ENCODE results near the gene NUDT9.
"Not testable (repeated sequence)": the region's sequence is repeated elsewhere in the genome, so short reads cannot be mapped to it uniquely, and the experiment has no call there.

Gene NUDT9

DNA sequence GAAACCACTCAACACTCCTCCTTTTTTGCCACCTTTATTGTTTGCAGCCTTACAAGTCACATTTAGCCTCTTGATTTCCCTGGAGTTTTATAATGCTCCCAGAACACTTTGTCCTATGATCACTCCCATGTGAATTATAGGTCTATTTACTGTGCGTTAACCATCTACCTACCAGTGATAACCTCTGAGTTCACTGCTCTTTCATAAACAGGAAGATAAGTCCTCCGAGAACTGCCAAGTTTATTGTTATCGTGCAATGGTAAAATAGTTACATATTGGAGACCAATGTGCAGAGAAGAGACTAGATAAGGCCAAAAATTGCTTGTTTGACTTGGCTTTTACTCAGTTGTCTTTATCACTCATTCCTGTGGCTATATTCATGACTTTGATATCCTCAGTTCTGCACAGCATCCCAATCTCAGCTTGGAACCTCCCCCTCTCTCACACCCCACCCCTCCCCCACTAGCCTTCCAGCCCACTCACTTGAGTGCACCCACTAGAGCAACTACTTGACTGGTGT is 12.9 kb upstream of the NUDT9 start:
- no peak for DNase-seq

DNA sequence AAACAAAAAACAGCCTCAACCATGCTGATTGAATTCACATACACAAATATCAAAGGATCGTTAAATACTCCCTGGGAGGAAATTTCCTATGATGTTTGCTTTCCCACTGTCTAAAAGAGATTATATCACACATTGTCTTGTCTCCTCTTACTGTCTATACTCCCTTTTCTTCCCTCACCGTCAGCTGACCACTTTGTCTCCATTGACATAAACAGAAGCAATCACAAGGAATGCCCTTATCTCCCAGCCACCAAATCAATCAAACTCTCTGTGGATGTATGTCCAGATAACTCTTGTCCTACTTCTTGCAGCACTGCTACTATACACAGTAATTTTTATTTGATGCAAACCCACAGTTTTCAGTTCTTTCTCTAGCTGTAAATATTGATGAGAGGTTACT is 12.2 kb upstream of the NUDT9 start:
- DNase-seq, result no peak

DNA sequence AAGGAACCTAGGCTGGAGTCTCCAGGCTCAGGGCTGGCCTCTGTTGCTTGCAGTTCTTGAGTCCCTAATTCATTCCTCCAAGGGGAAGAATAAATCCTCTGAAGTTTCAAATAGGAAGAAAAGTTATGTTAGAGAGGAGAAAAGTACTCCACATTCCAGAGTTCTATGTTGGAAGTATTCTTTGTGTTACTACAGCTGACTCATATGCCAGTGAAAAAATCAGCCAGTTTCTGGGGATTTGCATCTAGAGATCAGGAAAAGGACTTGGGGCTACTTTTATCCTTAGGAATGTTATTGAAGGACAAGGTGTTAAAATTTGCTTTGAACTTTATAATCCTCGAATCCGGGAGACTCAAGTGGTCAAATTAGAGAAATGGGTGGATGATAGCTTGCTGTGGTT is 11.7 kb upstream of the NUDT9 start:
- DNase-seq, result no peak

DNA sequence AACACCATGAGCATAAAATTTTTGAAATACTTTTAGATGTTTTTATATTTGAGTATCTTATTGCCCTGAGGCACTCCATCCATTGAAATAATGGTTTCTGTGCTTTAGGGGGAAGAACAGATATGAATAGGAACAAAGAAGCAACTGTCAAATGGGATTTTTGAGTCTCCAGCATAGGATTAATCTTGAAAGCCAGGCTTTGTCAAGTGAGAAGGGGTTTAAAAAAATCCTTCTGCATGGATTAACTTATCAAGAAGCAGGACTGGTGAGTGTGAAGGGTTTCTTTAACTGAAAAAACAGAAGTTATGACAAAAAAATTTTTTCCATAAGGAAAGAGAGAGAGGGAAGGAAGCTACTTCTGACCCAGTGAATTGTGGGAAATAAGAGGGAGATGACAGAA is 7.6 kb upstream of the NUDT9 start:
- no peak for DNase-seq

DNA sequence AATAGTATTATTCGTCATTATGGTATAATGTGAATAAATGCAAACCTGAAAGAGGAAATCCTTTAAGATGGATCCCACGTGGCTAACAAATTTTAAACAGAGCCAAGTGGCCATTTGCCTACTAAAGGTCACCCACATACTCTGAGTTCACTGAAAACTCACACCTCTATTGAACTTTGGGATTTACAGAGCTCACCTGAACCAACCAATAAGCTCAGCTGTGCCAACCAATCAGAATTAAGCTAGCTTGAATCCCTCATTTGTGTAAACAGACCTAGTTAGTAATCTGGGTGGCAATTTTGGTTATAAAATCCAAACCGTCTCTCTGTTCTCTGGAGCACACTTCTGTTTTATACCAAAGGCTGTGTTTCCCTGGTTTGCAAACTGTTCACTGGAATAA is 5.4 kb upstream of the NUDT9 start:
- no peak for DNase-seq

DNA sequence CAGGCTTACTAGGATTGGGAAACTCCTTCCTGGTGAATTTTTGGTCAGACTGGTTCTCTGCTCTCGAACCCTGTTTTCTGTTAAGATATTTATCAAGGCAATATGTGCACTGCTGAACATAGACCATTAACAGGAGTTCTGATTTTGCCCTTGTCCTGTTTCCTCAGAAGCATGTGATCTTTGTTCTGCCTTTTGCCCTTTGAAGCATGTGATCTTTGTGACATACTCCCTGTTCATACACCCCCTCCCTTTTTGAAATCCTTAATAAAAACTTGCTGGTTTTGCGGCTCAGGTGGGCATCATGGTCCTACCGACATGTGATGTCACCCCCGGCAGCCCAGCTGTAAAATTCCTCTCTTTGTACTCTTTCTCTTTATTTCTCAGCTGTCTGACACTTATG is 4.0 kb upstream of the NUDT9 start:
- not testable (repeated sequence) for DNase-seq

DNA sequence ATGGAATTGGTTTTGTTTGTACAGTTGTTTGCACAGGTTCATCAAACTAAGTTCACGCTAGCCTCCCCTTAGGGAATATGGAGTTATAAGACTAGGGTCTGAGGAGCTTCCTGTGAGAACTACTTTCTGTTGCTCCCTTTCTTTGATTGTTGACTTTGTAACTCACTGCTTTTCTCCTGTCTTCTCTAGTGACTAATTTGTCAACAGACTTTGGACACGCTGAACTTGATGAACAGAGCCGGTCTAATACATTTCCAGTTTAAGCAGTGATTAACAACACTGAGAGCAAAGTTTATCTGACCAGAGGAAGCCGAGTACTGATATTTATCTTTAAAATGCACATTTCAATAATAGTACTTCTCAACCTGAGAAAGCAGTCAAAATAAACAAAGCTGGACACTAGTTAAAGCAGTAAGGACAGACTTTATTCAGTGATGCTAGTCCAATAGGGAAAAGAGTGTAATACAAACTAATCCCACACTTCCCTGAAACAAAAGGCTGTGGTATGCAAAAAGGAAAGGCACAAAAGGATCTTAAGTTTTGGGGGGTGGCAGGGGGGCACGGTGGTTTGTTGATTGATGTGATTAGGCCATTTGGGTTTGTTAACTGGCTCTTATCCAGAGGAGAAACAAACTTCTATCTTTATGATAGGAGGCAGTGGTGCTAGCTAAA is 2.7 kb upstream of the NUDT9 start:
- no peak for DNase-seq

DNA sequence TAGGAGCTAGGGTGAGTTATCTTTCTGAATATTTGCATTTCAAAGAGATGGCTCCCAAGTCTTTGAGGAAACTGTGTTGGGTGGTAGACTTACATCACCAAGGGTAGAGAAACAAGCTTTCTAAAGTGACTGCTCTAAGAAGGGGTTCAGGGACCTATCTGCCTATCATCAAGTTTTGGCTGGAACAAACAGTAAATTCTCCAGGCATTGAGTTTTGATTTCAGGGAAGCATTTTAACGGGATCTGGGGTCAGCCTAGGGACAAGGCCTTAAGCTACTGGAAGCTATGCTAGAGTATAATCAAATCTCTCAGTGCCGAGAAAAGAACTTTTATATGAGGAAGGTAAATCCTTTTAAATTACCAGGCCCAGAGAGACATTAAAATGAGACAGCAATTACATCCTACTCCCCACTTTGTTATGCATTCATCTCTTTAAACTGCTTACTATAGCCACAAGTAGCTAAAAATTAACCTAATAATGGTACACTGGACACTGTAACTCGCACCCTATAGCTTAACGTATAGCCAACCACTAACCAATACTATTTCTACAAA is 2.0 kb upstream of the NUDT9 start:
- DNase-seq, result no peak

DNA sequence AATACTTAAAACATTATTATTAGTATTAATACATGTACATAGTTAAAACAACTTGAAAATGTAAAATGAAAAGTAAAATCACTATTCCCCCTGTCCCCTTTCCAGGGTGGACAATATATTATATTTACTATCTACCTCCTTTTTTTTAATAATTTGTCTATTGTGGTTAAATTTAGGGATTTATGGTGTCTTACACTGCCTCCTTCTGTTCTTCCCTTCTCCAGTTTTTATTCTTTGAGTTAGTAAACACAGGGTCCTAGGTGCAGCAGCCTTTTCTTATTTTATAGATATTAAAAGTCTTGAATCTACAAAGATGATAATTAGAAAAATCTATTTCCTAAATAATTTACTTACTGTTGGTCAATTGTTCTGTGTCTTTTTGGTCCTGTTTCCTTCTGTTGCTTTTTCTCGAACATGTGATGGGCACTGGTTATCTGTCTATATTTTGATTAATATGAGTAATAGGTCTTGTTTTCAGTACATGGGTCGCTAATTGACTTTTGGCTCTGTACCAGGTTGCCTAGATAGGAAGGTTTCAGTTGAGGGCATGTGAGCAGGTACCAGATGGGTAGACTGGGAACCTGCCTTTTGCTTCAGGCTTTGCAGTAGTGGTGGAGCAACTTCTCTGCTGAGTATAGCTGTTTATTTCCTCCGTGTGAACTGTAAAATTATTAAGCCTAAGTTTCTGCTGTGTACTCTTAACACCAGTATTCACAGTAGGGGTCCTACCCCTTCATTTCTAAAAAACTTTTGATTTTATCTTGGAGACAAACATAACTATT is 1.1 kb downstream of the NUDT9 start:
- no peak for DNase-seq

DNA sequence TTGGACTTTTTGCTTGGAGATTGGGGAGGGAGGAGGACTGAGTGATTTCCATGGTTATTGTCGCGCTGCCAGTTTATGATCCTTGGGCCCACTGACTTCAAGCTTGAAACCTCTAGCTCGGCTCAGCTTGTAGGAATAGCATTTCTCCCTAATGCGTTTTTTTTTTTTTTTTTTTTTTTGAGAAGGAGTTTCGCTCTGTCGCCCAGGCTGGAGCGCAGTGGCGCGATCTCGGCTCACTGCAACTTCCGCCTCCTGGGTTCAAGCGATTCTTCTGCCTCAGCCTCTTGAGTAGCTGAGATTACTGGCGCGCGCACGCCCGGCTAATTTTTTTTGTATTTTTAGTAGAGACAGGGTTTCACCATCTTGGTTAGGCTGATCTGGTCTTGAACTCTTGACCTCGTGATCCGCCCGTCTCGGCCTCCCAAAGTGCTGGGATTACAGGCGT is 1.7 kb downstream of the NUDT9 start:
- DNase-seq, result not testable (repeated sequence)

DNA sequence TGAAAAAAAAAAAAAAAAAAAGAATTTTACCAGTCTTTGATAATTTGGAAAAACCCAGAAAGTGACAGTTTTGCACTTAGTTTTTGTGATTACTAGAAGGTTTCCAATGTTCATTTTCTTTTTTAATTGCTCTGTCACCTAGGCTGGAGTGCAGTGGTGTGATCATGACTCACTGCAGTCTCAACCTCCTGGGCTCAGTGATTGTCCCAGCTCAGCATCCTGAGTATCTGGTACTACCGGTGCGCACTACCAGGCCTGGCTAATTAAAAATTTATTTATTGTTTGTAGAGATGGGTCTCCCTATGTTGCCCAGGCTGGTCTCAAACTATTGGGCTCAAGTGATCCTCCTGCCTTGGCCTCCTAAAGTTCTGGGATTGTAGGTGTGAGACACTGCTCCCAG is 3.3 kb downstream of the NUDT9 start:
- DNase-seq, result no peak

DNA sequence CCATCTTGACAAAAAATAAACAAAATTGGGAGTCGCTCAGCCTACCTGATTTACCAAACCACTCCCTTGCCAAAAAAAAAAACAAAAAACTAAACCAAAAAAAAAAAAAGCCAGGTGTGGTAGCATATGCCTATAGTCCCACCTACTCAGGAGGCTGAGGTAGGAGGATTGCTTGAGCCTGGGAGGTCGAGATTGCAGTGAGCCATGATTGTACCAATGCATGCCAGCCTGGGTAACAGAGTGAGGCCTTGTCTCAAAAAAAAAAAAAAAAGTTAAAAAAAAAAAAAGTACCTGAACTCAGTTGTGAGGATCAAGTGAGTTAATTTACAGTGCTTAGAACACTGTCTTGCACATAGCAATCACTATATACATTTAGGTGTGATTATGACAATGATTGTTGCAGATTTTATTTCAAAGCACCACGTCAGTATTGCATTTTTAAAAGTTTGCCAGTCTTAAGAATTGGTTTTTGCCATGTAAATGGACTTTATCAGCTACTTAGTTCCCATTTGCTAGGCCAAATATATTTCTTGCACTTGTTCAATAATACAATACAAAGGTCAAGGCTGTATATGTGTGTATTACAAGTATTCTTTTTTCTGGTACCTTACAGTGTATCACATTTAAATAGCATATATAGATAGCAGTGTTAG is 4.6 kb downstream of the NUDT9 start:
- DNase-seq, result no peak

DNA sequence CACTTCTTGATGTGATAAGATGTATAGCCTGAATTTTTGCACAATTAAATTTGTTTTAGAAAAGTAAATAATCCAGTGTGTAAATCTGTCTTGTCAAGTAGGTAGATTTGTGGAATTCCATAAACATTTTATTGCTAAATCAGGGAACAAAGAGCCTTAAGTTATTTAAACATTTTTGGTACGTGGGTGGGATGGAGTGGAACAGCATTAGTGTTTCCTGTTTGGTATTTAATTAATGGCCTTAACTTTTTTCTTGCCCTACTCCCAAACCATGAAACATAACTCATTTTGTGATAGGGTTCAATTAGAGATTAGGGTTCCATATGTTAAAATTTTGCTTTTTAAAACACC is 5.1 kb downstream of the NUDT9 start:
- DNase-seq, result no peak

DNA sequence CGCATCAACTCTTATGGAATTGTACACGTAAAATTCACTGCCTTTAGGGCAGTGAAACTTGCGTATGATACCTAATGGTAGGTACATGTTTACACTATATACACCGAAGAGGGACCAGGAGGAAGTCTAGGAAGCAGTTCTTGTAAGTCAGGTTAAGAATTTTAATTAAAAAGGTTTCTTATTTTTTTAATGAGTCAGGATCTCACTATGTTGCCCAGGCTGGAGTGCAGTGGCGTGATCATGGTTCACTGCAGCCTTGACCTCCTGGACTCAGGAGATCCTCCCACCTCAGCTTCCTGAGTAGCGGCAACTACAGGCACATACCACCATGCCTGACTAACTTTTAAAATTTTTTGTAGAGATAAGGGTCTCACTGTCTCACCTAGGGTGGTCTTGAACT is 6.6 kb downstream of the NUDT9 start:
- DNase-seq, result no peak

DNA sequence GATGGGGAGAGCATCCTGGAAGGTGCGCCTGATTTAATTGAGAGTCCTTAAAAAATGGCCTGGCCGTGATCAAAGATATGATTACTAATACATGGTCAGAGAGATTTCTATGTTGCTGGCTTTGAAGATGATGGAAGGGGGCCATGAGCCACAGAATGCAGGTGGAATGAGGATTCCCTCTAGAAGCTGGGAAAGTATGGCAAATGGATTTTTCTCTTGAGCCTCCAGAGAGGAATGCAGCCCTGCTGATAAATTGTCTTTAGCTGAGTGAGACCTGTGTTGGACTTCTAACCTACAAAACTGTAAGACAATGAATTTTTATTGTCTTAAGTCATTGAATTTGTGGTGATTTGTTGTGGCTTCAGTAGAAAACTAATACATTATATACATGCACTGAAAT is 7.7 kb downstream of the NUDT9 start:
- DNase-seq, result no peak

DNA sequence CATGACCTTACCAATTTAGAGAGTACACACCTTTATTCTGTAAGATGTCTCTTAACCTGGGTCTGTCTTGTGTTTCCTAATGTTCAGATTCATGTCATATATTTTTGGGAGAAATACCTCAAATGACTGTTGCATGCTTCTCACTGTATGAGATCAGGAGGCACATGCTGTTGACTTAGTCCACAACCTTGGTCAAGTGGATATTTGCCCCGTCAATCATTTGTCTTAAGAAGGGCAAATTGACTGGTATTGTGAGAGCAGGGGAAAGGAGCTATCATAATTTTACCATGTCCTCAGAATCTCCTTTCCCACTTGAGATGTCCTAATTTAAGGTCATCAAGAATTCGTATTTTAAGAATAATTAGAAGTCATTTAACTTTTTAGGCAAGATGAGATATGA is 11.0 kb downstream of the NUDT9 start:
- no peak for DNase-seq

DNA sequence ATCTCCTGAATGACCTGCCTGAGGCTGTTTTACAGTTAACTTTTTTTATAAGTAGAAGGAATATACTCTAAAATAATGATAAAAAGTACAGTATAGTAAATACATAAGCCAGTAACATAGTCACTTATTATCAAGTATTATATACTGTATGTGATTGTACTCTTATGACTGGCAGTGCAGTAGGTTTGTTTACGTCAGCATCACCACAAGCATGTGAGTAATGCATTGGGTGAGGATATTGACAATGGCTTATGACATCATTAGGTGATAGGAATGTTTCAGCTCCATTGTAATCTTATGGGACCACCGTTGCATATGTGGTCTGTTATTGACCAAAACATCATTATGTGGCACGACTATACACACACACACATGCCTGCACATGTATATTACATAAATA is 20.5 kb downstream of the NUDT9 start:
- DNase-seq, result no peak

DNA sequence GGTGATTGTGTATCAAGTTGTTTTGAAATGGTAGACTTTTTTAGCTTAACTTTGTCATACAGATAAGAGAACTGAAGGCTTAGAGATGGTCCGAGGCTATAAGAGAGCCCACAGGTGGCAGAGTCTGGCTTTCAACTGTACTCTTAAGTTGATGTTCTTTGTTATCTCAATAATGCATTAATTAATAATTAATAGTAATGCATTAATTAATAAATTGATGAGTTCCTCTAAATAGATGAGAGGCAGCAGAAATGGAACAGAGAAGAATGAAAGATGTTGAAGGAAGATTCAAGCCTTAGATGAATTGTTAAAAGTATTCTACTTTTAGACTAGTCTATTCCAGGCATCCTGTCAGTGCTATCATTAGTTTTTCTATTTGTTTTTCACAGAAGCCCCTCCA is 22.4 kb downstream of the NUDT9 start:
- no peak for DNase-seq

DNA sequence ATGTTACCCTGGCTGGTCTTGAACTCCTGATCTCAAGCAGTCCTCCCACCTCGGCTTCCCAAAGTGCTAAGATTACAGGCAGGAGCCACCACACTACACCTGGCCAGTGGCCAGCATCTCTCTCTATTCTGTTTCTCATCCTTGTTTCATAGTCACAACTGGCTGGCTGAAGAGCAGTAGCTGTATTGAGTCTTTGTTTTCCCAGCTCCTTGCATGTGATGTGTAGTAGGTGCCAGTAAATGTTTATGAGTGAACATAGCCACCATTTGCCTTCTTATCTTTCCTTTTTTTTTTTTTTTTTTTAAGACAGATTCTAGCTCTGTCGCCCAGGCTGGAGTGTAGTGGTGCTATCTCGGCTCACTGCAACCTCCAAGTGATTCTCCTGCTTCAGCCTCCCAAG is 23.6 kb downstream of the NUDT9 start:
- DNase-seq, result no peak

DNA sequence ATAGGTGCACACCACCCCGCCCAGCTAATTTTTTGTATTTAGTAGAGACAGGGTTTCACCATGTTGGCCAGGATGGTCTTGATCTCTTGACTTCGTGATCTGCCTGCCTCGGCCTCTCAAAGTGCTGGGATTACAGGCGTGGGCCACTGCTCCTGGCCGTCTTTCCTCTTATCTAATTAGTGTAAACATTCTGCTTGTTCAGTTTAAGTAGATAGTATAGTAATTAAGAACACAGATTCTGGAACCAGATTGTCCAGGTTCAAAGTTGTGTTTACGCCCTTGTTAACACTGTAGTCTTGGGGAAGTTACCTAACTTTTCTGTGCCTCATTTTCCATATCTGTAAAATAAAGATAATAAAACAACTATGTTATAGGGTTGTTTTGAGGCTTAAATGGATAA is 24.0 kb downstream of the NUDT9 start:
- not testable (repeated sequence) for DNase-seq

DNA sequence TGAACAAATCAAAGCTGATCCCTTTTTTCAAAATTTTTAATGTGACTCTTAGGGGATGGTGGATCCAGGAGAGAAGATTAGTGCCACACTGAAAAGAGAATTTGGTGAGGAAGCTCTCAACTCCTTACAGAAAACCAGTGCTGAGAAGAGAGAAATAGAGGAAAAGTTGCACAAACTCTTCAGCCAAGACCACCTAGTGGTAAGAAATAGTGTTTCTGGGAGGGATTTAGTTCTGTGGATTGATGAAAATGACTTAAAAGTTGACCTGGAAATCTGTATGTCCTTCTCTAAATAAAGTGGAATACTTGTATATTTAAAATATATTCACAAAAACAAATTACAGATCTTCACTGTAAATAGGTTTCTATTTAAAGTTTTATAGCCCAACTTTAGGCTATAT is 29.2 kb downstream of the NUDT9 start:
- DNase-seq, result no peak

DNA sequence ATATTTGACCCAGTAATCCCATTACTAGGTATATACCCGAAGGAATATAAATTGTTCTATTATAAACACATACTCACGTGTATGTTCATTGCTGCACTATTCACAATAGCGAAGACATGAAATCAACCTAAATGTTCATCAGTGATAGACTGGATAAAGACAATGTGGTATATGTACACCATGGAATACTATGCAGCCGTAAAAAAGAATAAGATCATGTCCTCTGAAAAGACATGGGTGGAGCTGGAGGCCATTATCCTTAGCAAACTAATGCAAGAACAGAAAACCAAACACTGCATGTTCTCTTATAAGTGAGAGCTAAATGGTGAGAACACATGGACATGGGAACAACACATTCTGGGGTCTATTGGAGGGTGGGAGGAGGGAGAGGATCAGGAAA is 36.5 kb downstream of the NUDT9 start:
- no peak for DNase-seq

DNA sequence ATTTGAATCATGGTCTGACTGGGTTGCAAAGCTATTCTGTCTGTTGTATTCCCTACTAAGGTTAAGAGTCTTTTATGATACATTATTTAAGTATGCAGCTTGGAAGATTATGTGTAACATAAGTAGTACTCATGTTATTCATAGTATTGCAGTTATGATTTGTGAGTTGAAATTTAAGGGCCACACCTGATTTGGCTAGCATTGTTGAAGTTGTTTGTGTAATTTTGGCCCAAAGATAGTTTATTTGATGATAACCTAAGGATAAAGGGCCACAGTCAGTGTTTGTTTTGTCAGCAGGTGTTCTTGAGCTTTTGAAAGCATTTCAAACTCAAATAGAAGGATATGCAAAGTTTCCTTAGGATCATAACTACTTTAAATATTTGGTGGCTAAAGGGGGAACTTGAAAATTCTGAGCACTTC is 38.9 kb downstream of the NUDT9 start:
- DNase-seq, result no peak

DNA sequence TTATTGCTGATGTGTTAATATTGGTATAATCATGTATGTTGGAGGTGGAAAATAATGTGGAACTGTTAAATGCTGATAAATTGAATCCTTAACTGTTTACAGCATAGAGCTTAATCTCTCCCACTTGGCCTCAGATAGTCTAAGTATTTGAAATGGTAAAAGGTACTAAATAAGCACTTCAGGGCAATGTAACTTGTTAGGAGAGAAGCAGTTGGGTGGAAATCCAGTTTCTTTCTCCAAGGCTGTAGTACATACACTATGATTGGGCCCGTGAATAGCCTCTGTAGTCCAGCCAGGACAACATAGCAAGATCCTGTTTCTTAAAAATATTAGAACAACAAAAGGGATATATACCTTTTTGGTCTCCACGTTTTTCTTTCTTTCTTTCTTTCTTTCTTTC is 39.7 kb downstream of the NUDT9 start:
- no peak for DNase-seq
